GM19238 (cell line): ENCODE measurements around the gene FYB2.

Source experiments
- DNase-seq: peaks from one replicate; pipeline ENCODE4 v3.0.0; 2011; ENCODE audit warnings: low spot score; ENCODE audit not compliant: insufficient read length

FYB2 gene

DNA sequence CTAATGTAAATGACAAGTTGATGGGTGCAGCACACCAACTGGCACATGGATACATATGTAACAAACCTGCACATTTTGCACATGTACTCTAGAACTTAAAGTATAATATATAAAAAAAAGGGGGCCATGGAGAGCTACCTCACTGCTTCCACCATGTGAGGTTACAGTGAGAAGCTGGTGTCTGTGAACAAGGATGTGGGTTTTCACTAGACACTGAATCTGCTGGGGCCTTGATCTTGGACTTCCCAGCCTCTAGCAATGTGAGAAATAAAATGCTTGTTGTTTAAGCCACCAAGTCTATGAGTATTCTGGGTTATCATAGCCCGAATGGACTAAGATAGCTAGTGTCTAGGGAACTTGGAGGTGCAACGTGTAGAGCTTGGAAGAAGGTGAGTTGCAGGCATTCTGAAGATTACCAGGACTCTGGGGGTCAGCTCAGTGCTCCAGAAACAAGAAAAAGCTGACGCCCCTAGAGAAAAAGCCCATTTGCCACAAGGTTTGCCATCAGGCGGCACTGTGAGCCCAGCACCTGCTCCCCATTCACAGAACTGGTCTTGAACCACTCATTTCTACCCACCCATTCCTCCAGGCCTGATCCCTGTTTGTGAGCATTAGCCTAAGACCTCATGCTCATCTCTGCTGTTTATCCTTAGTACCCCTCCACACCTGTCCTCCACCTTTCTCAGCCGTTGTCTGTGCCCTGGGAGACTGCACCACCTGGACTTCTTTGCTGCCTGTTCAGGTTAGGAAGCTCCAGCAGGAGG, 15.1 kb upstream of the FYB2 start:
- no peak for DNase-seq

DNA sequence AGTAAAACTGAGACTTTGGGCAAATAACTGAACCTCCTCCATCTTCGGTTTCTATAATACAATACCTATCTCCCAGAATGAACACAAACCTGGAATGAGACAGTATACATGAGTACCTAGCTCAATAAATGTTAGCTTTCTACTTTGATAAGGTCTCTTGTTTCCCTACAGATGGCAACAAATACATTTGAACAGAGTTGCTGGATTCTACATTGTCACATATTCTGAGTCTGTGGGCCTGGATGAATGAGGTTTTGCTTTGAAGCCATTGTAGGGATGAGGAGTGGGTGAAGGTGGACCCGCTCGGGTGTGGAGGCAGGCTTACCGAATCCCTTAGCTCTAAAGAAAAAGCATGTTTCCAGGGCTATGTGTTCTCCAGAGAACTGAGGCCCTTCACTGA, 13.9 kb upstream of the FYB2 start:
- no peak for DNase-seq

- DNase-seq: peak; percentile 48
Observed at GRCh38 chr1:56831871-56832693, 12.9 kb upstream of the FYB2 start.

DNA sequence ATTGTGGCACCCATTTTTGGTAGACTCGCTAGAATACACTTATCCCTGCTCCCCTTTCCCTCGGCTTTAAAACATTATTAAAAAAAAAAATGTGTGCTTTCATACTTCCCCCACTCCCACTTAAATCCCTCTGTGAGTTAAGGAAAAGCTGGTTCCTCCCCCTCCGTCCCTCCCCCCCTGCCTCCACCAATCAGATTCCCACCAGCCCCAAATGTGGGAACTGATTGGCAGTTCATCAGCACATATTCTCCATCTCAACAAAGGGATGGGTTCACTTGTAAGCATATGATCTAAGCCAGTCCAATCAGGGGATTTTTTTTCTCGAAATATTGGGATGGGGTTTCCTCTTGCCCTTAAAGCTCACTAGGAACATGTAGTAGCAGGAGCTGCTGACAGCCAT, 10.8 kb upstream of the FYB2 start:
- DNase-seq: no peak

- no peak for DNase-seq
Observed at GRCh38 chr1:56827711-56828110, 8.5 kb upstream of the FYB2 start.

DNA sequence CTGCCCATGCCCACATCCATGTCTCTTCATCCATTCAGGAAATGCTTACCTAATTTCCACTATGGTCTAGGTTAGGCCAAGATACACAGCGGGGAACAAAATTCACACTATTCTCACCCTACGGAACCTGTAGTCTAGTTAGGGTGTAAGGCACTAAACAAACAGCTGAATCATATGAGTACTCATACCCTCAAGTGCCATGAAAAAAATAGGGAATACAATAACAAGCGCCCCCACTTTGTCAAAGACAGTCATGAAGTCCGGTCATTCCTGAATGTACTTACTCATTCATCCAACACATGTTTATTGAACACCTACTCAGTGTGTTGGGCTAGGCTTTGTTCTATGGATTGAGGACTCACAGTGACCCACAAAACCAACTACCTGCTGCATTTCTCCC, 6.2 kb upstream of the FYB2 start:
- no peak for DNase-seq

DNA sequence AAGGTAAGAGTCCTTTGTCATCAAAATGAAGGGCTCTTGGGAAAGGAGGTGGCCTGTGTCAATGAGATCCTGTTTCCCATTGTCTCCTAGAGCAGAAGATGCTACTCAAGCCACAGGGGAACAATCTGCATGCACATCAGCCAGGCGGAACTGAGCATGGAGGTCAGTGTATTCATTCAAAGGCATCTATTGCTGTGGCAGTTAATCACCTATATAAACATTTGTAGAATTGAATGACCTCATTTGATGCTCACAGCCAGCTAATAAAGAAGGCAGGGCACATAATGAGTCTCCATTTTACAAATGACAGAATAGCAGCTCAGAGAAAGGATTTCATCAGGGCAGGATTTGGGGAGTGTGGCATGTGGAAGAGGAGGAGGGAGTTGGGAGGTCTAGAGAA, 5.7 kb upstream of the FYB2 start:
- no peak for DNase-seq

DNA sequence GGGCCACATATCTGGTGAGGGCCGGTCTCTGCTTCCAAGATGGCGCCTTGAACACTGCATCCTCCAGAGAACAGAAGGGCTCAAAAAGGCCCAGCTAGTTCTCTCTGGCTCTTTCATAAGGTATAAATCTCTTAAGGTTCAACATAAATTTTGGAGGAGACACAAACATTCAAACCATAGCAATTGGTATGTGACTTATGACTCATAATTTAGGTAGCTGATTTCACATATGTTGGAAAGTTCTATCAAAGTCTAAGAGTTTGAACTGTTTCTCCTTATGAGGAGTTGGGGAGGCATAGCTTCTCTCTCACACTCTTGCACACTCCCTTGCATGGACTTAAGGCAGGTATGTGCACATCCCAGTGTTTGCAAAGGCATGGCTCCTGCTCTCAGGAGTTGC, 5.1 kb upstream of the FYB2 start:
- DNase-seq: no peak

- DNase-seq: no peak
Observed at GRCh38 chr1:56821462-56821797, 2.2 kb upstream of the FYB2 start.

DNA sequence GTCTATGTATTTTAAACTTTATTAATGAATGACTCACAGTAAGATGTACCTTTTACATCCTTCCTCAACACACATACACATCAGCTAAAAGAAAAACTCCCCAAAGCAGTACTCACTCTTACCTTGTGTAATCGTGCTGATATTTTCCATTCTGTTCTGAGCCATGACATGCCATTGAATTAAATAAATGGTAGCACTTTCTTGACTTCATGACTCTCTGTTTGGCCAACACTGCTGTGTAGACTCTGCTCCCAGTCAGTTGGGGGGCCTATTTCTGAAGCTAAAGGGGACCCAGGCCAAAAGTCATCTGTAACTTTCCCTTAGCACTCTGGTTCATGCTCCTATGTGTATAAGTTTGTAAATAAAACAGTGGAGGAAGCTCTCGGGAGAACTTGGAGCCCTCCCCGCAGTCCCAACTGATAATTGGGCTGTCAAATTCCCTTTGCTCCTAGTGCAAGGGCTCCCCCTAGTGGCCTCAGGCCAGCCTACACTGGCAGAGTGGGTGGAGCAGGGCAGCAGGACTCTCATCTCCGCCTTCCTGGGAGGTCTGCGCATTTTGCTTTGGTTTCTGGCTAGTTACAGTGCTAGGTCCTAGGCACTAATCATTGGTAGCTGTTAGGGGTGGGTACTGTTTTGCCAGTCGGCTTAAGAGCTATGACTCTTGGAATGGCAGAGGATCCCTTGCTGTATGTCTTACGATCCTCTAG, 1.7 kb upstream of the FYB2 start:
- DNase-seq: peak; percentile 47

GRCh38 chr1:56817716-56818463, 1.3 kb downstream of the FYB2 start:
- no peak for DNase-seq

DNA sequence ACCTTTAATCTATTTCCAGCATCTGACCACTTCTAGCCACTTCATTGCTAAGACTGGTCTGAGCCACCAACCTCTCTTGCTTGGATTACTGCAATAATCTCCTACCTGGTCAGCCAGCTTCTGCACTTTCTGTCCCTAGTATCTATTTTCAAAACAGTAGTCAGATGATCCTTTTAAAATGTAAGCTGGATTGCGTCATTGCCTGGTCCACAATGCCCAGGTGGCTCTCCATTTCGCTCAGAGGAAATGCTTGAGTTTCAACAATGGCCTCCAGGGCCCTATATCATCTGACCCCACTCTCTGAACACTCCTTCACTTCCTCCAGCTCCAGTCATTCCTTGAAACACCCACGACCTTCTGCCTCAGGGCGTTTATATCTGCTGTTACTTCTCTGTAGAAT, 2.3 kb downstream of the FYB2 start:
- DNase-seq: no peak

DNA sequence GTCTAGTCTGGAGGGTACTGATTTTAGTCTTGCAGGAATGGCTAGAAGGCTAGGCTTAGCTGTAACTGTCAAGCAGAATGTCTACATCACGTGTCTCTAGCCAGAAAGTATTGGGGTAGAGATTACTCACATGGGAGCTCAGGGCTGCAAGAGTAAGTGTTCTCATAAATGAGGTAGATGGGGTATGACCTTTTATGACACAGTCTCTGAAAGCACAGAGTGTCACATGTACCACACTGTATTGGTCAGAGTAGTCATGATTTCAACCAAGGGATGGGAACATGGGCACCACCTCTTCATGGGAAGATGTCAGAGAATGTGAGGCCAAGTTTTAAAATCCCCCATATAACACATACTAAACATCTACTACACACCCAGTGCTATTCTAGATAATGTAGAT, 2.9 kb downstream of the FYB2 start:
- DNase-seq: no peak

- DNase-seq: no peak
Observed at GRCh38 chr1:56814205-56814604, 5.0 kb downstream of the FYB2 start.

DNA sequence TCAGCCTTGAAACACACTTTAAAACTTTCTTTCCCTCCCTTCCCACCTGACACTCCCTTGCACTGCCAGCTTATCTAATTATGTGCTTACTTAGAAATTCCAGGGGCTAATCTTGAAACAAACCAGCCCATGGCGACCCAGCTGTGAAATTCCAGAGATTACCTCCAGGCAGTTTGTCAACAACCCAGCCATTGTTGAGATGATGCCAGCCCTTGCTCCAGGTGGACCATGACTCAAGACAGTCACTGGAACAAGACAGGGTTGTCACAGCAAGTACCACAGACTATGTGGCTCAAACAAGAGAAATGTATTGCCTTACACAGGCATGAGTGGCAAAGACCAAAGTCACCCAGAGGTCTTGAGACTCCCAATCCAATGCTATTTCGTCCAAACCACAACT, 7.9 kb downstream of the FYB2 start:
- DNase-seq: no peak

DNA sequence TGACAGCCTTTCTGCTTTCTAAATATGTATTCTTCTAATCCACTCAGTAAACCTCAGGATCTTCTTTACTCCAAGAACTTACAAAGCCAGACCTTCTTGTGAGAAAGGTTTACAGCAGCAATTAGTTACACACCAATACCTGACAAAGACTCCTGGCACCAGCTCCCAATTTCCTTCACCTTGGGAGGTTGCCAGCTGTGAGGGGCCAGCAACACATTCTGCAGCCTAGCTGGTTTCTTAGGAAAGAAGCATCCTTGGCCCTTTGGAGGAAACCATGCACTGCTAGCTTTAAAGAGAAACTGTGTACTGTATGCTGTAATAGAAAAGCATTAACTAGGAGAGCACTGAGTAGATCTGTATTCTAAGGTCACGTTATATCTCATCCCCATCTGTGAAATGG, 10.8 kb downstream of the FYB2 start:
- no peak for DNase-seq

GRCh38 chr1:56806804-56807203, 12.4 kb downstream of the FYB2 start:
- DNase-seq: no peak

- no peak for DNase-seq
Observed at GRCh38 chr1:56803561-56804156, 15.5 kb downstream of the FYB2 start.

GRCh38 chr1:56799605-56800400, 19.4 kb downstream of the FYB2 start:
- no peak for DNase-seq

DNA sequence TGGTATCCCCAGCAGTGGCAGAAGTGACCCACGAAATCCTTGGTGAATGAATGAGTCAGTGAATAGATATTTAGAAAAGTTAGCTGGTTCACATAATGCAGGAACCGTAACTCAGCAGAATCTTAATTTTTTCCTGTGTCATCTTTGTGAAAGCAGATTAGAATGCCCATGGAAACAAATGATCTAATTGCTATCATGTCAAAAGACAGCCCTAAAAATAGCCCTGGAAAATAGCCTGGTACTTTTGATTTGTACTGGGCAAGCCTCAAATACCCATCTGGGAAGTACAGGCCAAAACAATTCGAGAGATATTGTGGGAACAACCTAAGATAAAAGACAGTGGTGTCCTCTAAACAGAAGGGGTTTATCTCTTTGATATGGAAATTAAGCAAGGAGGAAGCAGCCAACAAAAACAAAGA, 21.1 kb downstream of the FYB2 start:
- no peak for DNase-seq
